ENCODE data around the gene CHD5. TPM values are rescaled to one million over a fixed set of nuclear protein-coding genes. Genes with fewer than 3 reads are reported as not detected.

The CHD5 gene
- total and polyA plus RNA-seq, 4 donors = 0.10 to 0.55 (median 0.31) TPM

DNA sequence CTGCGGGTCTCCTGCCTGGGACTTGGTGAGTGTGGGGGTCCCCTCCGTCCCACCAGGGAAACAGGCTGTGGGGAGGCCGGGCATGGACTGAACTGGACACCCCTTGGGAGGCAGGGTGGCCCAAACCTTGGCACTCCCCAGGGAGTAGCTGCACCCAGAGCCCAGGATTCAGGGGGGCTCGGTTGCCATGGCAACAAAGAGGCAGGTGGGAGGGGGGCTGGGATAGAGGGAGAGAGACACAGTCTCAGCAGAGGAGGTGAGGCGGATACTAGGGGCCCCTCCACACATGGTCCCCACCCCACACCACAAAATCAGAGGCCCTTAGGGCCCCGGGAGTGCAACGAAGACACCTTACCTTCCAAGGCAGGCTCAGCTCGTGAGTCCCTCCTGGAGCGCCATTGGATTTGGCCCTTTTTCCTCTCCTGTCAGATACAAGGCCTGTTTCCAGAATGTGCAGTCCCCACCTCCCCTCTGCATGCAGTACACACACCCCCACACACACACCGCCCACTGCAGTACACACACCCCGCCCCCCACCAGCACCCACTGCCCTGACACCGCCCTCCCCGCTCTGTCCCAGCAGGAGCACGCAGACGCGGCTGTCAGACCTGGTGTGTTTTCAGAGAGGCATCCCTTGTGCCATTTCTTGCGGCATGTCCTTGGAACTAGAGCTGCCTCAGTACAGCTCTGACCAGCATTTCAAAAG lies 107.2 kb downstream of the CHD5 start:
- TF ChIP-seq, protein P1, sequence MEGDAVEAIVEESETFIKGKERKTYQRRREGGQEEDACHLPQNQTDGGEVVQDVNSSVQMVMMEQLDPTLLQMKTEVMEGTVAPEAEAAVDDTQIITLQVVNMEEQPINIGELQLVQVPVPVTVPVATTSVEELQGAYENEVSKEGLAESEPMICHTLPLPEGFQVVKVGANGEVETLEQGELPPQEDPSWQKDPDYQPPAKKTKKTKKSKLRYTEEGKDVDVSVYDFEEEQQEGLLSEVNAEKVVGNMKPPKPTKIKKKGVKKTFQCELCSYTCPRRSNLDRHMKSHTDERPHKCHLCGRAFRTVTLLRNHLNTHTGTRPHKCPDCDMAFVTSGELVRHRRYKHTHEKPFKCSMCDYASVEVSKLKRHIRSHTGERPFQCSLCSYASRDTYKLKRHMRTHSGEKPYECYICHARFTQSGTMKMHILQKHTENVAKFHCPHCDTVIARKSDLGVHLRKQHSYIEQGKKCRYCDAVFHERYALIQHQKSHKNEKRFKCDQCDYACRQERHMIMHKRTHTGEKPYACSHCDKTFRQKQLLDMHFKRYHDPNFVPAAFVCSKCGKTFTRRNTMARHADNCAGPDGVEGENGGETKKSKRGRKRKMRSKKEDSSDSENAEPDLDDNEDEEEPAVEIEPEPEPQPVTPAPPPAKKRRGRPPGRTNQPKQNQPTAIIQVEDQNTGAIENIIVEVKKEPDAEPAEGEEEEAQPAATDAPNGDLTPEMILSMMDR (IDR thresholded peaks at IDR 0.05; ENCODE audit: control extremely low read depth, extremely low read depth) = no peak
- no peak overlapping the region for H3K9ac ChIP-seq (ENCODE audit: insufficient read depth in 1 of 2, low read length in 2 of 2)
- no peak overlapping the region for H3K27ac ChIP-seq (ENCODE audit: low read depth in 1 of 2, low read length in 1 of 2)
- DNase-seq = no peak
- H3K36me3 ChIP-seq (ENCODE audit: control insufficient read depth in 4 of 4, insufficient read depth in 4 of 4, low read length in 4 of 4) = peaks cover 0 to 6% (median 0%) of the 10 kb centered on the region in 4 donors
- no peaks in the 10 kb centered on the region for H3K9me3 ChIP-seq (ENCODE audit: control insufficient read depth in 4 of 4, insufficient read depth in 3 of 4, low read length in 3 of 4)
- no peak overlapping the region for H3K4me3 ChIP-seq
- no peak for ATAC-seq (ENCODE audit: insufficient read depth, low FRiP score)
- WGBS, 2 donors = 89 to 90% methylated on average over 17 of the region's 17 CpGs
- peaks cover 0 to 3% (median 0%) of the 10 kb centered on the region in 3 donors for H3K27me3 ChIP-seq (ENCODE audit: control insufficient read depth in 3 of 3, insufficient read depth in 3 of 3, low read length in 2 of 3)
- no peaks in the 10 kb centered on the region for H3K4me1 ChIP-seq (ENCODE audit: control insufficient read depth in 5 of 5, insufficient read depth in 5 of 5, low read length in 5 of 5)

DNA sequence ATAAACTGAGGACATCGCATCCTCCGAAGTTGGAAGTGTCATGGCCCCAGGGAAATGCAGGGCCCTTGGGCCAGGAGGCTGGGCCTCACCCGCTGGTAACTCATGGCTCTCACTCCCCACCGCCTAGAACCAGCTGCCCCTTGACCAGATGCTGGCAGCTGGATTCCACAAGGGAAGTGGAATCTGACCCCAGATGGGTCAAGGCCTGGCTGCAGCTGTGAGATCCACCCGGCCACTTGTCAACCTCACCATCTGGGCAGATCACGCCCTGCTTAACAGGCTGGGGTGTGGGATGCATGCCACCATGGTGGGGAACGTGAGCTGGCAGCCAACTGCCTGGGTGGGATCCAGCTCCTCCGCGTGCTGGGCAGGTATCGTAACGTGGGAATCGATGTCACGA lies 108.9 kb downstream of the CHD5 start:
- ATAC-seq (ENCODE audit: insufficient read depth, low FRiP score) = no peak
- H3K27ac ChIP-seq (ENCODE audit: low read depth in 1 of 2, low read length in 1 of 2) = no peak overlapping the region
- no peaks in the 10 kb centered on the region for H3K4me1 ChIP-seq (ENCODE audit: control insufficient read depth in 5 of 5, insufficient read depth in 5 of 5, low read length in 5 of 5)
- no peak overlapping the region for H3K9ac ChIP-seq (ENCODE audit: insufficient read depth in 1 of 2, low read length in 2 of 2)
- no peak for DNase-seq
- no peaks in the 10 kb centered on the region for H3K27me3 ChIP-seq (ENCODE audit: control insufficient read depth in 3 of 3, insufficient read depth in 3 of 3, low read length in 2 of 3)
- no peaks in the 10 kb centered on the region for H3K9me3 ChIP-seq (ENCODE audit: control insufficient read depth in 4 of 4, insufficient read depth in 3 of 4, low read length in 3 of 4)
- 82 to 90% methylated on average over 13 of the region's 13 CpGs for WGBS, 2 donors
- no peak overlapping the region for H3K4me3 ChIP-seq
- peaks cover 0 to 6% (median 0%) of the 10 kb centered on the region in 4 donors for H3K36me3 ChIP-seq (ENCODE audit: control insufficient read depth in 4 of 4, insufficient read depth in 4 of 4, low read length in 4 of 4)
- TF ChIP-seq, protein P1 (IDR thresholded peaks at IDR 0.05; ENCODE audit: control extremely low read depth, extremely low read depth) = no peak

- ATAC-seq (ENCODE audit: insufficient read depth, low FRiP score) = no peak
- H3K4me3 ChIP-seq = no peak overlapping the region
Measured at GRCh38 chr1:6070450-6070974, 109.6 kb downstream of the CHD5 start.

More at GRCh38 chr1:6070450-6070974, 109.6 kb downstream of the CHD5 start:
- TF ChIP-seq, protein P1 (IDR thresholded peaks at IDR 0.05; ENCODE audit: control extremely low read depth, extremely low read depth) = no peak
- no peaks in the 10 kb centered on the region for H3K27me3 ChIP-seq (ENCODE audit: control insufficient read depth in 3 of 3, insufficient read depth in 3 of 3, low read length in 2 of 3)
- no peak for DNase-seq
- 88 to 94% methylated on average over 9 of the region's 9 CpGs for WGBS, 2 donors
- no peak overlapping the region for H3K27ac ChIP-seq (ENCODE audit: low read depth in 1 of 2, low read length in 1 of 2)
- peaks cover 0 to 4% (median 0%) of the 10 kb centered on the region in 4 donors for H3K36me3 ChIP-seq (ENCODE audit: control insufficient read depth in 4 of 4, insufficient read depth in 4 of 4, low read length in 4 of 4)
- no peaks in the 10 kb centered on the region for H3K9me3 ChIP-seq (ENCODE audit: control insufficient read depth in 4 of 4, insufficient read depth in 3 of 4, low read length in 3 of 4)
- H3K4me1 ChIP-seq (ENCODE audit: control insufficient read depth in 5 of 5, insufficient read depth in 5 of 5, low read length in 5 of 5) = no peaks in the 10 kb centered on the region
- no peak overlapping the region for H3K9ac ChIP-seq (ENCODE audit: insufficient read depth in 1 of 2, low read length in 2 of 2)

Data from lung (tissue), 12 donors.